Liver (tissue), 9 donors: ENCODE measurements around the gene PRIM1. TPM values are rescaled to one million over a fixed set of nuclear protein-coding genes. Genes with fewer than 3 reads are reported as not detected.

Experiments
- DNase-seq: peaks from one replicate; pipeline ENCODE4 v3.0.0-alpha.2; 2017; ENCODE audit warnings: low spot score
- H3K27ac ChIP-seq, 2 donors: one replicate each; pipeline ENCODE4 v1.7.0; 2013; ENCODE audit warnings: inconsistent platforms in 2 of 2, low read length in 2 of 2, control low read depth in 1 of 2, low read depth in 1 of 2, mild to moderate bottlenecking in 1 of 2
- H3K27me3 ChIP-seq, 4 donors: one replicate each; pipeline versions ENCODE4 v1.6.1 to v1.7.0; 2013; ENCODE audit warnings: low read length in 3 of 4, inconsistent platforms in 1 of 4, mild to moderate bottlenecking in 1 of 4, moderate library complexity in 1 of 4; ENCODE audit not compliant: control insufficient read depth in 4 of 4, insufficient read depth in 4 of 4
- H3K36me3 ChIP-seq, 4 donors: one replicate each; pipeline versions ENCODE4 v1.6.1 to v1.7.0; 2013; ENCODE audit warnings: low read length in 3 of 4, mild to moderate bottlenecking in 3 of 4, low read depth in 1 of 4, moderate library complexity in 1 of 4; ENCODE audit not compliant: control insufficient read depth in 4 of 4, insufficient read depth in 3 of 4
- H3K4me1 ChIP-seq, 4 donors: one replicate each; pipeline versions ENCODE4 v1.6.1 to v1.7.0; 2013; ENCODE audit warnings: low read length in 3 of 4, mild to moderate bottlenecking in 3 of 4, moderate library complexity in 1 of 4; ENCODE audit not compliant: control insufficient read depth in 4 of 4, insufficient read depth in 4 of 4
- H3K4me3 ChIP-seq, 3 donors: one replicate each; pipeline versions ENCODE4 v1.6.1 to v1.7.0; 2013; ENCODE audit warnings: low read length in 3 of 3, control low read depth in 1 of 3, low read depth in 1 of 3, mild to moderate bottlenecking in 1 of 3
- H3K9ac ChIP-seq, 2 donors: one replicate each; pipeline ENCODE4 v1.7.0; 2013; ENCODE audit warnings: low read length in 2 of 2, mild to moderate bottlenecking in 2 of 2, moderate library complexity in 2 of 2, control low read depth in 1 of 2, low read depth in 1 of 2
- H3K9me3 ChIP-seq, 4 donors: one replicate each; pipeline versions ENCODE4 v1.6.1 to v1.7.0; 2013; ENCODE audit warnings: low read length in 3 of 4; ENCODE audit not compliant: control insufficient read depth in 4 of 4
- CTCF ChIP-seq: fragments of 150-350 bp; IDR thresholded peaks from 2 replicates; pipeline ENCODE4 v1.5.1; 2017; ENCODE audit warnings: improper control_type of control experiment, low read depth, low read length; ENCODE audit not compliant: missing input control
- FOXA1 ChIP-seq: IDR thresholded peaks from 2 replicates; pipeline ENCODE4 v1.6.1; 2016; ENCODE audit warnings: antibody characterized with exemption
- GABPA ChIP-seq, 2 donors: IDR thresholded peaks in 1 of 2; conservative IDR thresholded peaks in 1 of 2; 2 replicates each; pipeline ENCODE4 v1.6.1; 2016; ENCODE audit warnings: antibody characterized with exemption in 2 of 2, mild to moderate bottlenecking in 1 of 2, moderate library complexity in 1 of 2
- HNF4G ChIP-seq: IDR thresholded peaks from 2 replicates; pipeline ENCODE4 v1.6.1; 2016; ENCODE audit warnings: antibody characterized with exemption
- JUND ChIP-seq, 2 donors: IDR thresholded peaks; 2 replicates each; pipeline ENCODE4 v1.6.1; 2016; ENCODE audit warnings: antibody characterized with exemption in 2 of 2
- MAX ChIP-seq: IDR thresholded peaks from 2 replicates; pipeline ENCODE4 v1.6.1; 2016; ENCODE audit warnings: antibody characterized with exemption
- NR2F2 ChIP-seq: IDR thresholded peaks from 2 replicates; pipeline ENCODE4 v1.6.1; 2016; ENCODE audit warnings: antibody characterized with exemption
- RAD21 ChIP-seq, 2 donors: IDR thresholded peaks; 2 replicates each; pipeline ENCODE4 v1.6.1; 2016; ENCODE audit warnings: antibody characterized with exemption in 2 of 2, mild to moderate bottlenecking in 2 of 2
- RXRA ChIP-seq, 2 donors: IDR thresholded peaks; 2 replicates each; pipeline ENCODE4 v1.6.1; 2017 to 2018; ENCODE audit warnings: antibody characterized with exemption in 2 of 2, mild to moderate bottlenecking in 1 of 2
- YY1 ChIP-seq: IDR thresholded peaks from 2 replicates; pipeline ENCODE4 v1.6.1; 2016; ENCODE audit warnings: antibody characterized with exemption, mild to moderate bottlenecking
- ZBTB33 ChIP-seq: IDR thresholded peaks from 2 replicates; pipeline ENCODE4 v1.6.1; 2016; ENCODE audit warnings: antibody characterized with exemption
- WGBS: extraction: QIAGEN DNeasy Blood & Tissue Kit; methylation state at CpG from one replicate; pipeline ENCODE4 v1.1.7; 2013; 5-methylcytosine and 5-hydroxymethylcytosine counted together
- polyA plus RNA-seq, 2 donors: library from polyadenylated mRNA; stranded (reverse) in 1 of 2; unstranded in 1 of 2; fragments of 200-250 nt in 1 of 2; fragments of >200 nt in 1 of 2; fragmentation: Nextera tagmentation in 1 of 2; extraction: Ambion mirVana in 1 of 2; gene quantifications; one replicate each; pipeline versions ENCODE4 v1.2.1 to v1.2.3, GENCODE V29; 2013 to 2015
- total RNA-seq, 2 donors: library from RNA; depleted of rRNA; stranded (reverse); fragments of >200 nt; gene quantifications; one replicate each; pipeline ENCODE4 v1.2.3, GENCODE V29; 2014
- donor health status: healthy.
- donor health status: healthy.
- donor health status: healthy.
- donor health status: healthy.
- donor health status: healthy.

PRIM1 gene
- total and polyA plus RNA-seq, 4 donors = 2.7 to 24.8 (median 5.4) TPM

GRCh38 chr12:56723889-56724700 is 28.0 kb downstream of the PRIM1 start (continued):
- TF ChIP-seq NR2F2 = no peak
- TF ChIP-seq YY1 = no peak
- peak in 1 of 2 donors; percentile 47 for TF ChIP-seq RAD21 (IDR thresholded peaks at IDR 0.05)
- TF ChIP-seq JUND (IDR thresholded peaks at IDR 0.05) = no peak

DNA sequence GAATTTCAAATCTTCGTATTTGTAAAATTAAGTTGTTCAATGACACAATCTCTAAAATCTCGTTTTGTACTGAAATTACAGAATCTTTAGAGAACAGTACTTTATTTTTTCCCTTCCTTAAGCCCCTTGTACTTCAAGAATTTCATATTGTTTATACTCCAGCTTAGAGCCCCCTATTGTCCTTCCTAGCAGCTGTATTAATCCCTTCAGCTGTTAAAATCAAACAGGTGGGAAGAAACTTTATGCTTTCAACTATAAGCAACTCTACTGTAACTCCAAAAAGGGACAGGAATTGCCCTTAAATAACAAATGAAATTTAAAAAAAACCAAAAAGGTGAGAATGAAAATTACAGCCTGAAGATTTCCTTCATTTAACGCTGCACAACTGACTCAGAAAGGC is 28.8 kb downstream of the PRIM1 start:
- no peak for DNase-seq
- Histone ChIP-seq H3K9ac (peak overlapping the region; percentile 96 to 98), H3K9me3 (no peaks in the 10 kb centered on the region), H3K27me3 (no peaks in the 10 kb centered on the region), H3K4me1 (peaks cover 9 to 48% (median 31%) of the 10 kb centered on the region in 4 donors), H3K27ac (peak overlapping the region; percentile 35 to 89), H3K4me3 (peak overlapping the region; percentile 68 to 93 (median 84)), H3K36me3 (peaks cover 5 to 23% (median 12%) of the 10 kb centered on the region in 4 donors)
- no peak for TF ChIP-seq JUND (IDR thresholded peaks at IDR 0.05)
- TF ChIP-seq GABPA (IDR thresholded peaks at IDR 0.05 in 1 of 2, conservative IDR thresholded peaks at IDR 0.05 in 1 of 2) = peak in 1 of 2 donors; percentile 1
- 53% methylated on average over 3 of the region's 3 CpGs for WGBS

DNA sequence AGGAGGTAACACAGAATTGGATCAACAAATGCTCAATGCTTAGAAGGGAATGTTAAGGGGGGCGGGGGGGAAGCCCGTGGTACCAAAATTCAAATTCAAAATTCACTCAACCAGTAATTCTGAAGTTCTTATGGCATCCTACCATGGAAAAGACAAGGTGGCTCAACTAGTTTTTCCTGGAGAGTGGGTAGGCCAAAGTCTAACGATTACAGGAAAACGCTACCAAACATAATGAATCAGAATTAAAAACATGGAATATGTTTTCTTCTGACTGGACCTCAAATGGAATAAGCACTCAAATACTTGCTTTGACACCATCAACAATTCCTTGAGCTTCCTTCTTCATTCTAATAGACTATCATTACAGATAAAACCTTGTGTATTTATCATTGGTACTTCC is 29.3 kb downstream of the PRIM1 start:
- TF ChIP-seq GABPA (IDR thresholded peaks at IDR 0.05 in 1 of 2, conservative IDR thresholded peaks at IDR 0.05 in 1 of 2) = no peak
- TF ChIP-seq MAX = no peak
- no peak for TF ChIP-seq RXRA (IDR thresholded peaks at IDR 0.05)
- TF ChIP-seq JUND (IDR thresholded peaks at IDR 0.05) = no peak
- TF ChIP-seq NR2F2 = no peak
- TF ChIP-seq CTCF = no peak
- TF ChIP-seq ZBTB33 = no peak
- no peak for TF ChIP-seq FOXA1
- no peak for TF ChIP-seq HNF4G
- H3K27ac ChIP-seq = no peak overlapping the region
- peaks cover 9 to 48% (median 31%) of the 10 kb centered on the region in 4 donors for H3K4me1 ChIP-seq
- no peak for DNase-seq
- WGBS = 42% methylated on average over 4 of the region's 4 CpGs
- no peaks in the 10 kb centered on the region for H3K27me3 ChIP-seq
- peaks cover 5 to 23% (median 12%) of the 10 kb centered on the region in 4 donors for H3K36me3 ChIP-seq
- H3K9me3 ChIP-seq = no peaks in the 10 kb centered on the region
- H3K9ac ChIP-seq = peak overlapping the region; percentile 24 to 98
- peak overlapping the region in 1 of 3 donors; percentile 15 for H3K4me3 ChIP-seq
